Activated T-cell treated with anti-CD3 and anti-CD28 coated beads, Interleukin-2, amount 50 U/mL, for 72 hours (primary cell): ENCODE measurements around the gene RAB3C. TPM values are rescaled to one million over a fixed set of nuclear protein-coding genes. Genes with fewer than 3 reads are reported as not detected.

ENCODE experiments used
- ATAC-seq, 2 donors: fragments of 150-1000 bp; cut with Tn5 transposase; replicated peaks in 1 of 2; 2 replicates each; pipeline ENCODE4 v1.10.0; 2021; ENCODE audit warnings: moderate library complexity in 2 of 2, mild to moderate bottlenecking in 1 of 2
- DNase-seq, 2 donors: peaks; one replicate each; pipeline ENCODE4 v3.0.0; 2021 to 2022; ENCODE audit warnings: mixed read lengths in 1 of 2
- H3K27ac Mint-ChIP-seq: one replicate; pipeline ENCODE4 v1.8.0; 2022; ENCODE audit warnings: mild to moderate bottlenecking, moderate library complexity, mixed read lengths
- H3K27me3 Mint-ChIP-seq: one replicate; pipeline ENCODE4 v1.8.0; 2022; ENCODE audit warnings: low read depth, mixed read lengths
- H3K36me3 Mint-ChIP-seq, 2 donors: one replicate each; pipeline ENCODE4 v1.8.0; 2022; ENCODE audit warnings: mixed read lengths in 2 of 2, mild to moderate bottlenecking in 1 of 2; ENCODE audit not compliant: insufficient read depth in 2 of 2
- H3K4me1 Mint-ChIP-seq: one replicate; pipeline ENCODE4 v1.8.0; 2022; ENCODE audit warnings: low read depth, mixed read lengths
- H3K4me3 Mint-ChIP-seq, 2 donors: one replicate each; pipeline ENCODE4 v1.8.0; 2022; ENCODE audit warnings: mild to moderate bottlenecking in 2 of 2, mixed read lengths in 2 of 2, moderate library complexity in 2 of 2
- H3K9me3 Mint-ChIP-seq, 2 donors: one replicate each; pipeline ENCODE4 v1.8.0; 2022; ENCODE audit warnings: mixed read lengths in 2 of 2
- total RNA-seq, 2 donors: library from RNA; stranded (reverse); gene quantifications; one replicate each; pipeline ENCODE4 v1.2.3, GENCODE V29; 2022

The RAB3C gene
- total RNA-seq, 2 donors from 2014 or later: not detected

GRCh38 chr5:58902305-58902704, 319.4 kb downstream of the RAB3C start:
- Mint-ChIP-seq H3K4me1 (no peaks in the 10 kb centered on the region), H3K9me3 (peaks cover 0 to 2% of the 10 kb centered on the region in 2 donors), H3K27ac (no peak overlapping the region), H3K4me3 (no peak overlapping the region), H3K36me3 (no peaks in the 10 kb centered on the region), H3K27me3 (no peaks in the 10 kb centered on the region)
- no peak for ATAC-seq
- no peak for DNase-seq

DNA sequence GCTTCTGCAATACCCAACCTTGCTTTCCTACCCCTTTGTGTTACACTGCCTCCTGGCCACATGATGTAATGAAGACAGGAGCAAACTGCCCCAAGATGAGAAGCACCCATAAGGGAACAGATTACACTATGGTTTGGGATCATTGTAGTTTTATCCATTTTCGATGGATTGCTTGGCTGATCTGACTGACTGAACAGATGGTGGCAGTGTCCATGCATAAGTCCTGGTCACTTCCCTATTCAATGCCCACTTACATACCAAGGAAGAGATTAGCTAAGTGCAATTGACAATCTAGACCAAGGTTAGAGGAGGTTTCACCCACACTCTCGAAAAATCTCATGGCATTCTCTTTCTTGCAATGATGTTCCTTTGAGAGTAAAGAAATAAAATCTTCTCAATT, 319.9 kb downstream of the RAB3C start:
- no peak overlapping the region for H3K4me3 Mint-ChIP-seq
- DNase-seq (no peak), ATAC-seq (no peak)
- H3K4me1 Mint-ChIP-seq: no peaks in the 10 kb centered on the region
- H3K27me3 Mint-ChIP-seq: no peaks in the 10 kb centered on the region
- H3K36me3 Mint-ChIP-seq: no peaks in the 10 kb centered on the region
- peaks cover 0 to 2% of the 10 kb centered on the region in 2 donors for H3K9me3 Mint-ChIP-seq
- H3K27ac Mint-ChIP-seq: no peak overlapping the region

DNA sequence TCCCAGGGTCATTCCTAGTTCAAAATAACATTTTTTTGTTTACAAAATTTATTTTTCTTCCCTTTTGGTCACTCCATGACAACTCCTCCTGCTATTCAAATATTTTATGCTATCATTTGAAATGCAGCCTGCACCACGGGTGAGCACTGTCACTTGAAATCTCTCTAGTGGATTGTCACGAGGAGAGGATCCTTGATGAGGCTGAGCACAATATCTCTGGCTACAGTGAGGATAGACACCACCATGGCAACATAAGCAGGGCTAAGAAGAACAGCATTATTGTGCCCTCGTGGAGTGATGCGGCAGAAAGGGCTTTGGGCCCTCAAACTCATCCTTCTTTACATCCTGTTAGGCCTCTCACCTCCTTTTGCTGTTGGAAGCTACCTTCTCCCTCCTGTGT, 321.9 kb downstream of the RAB3C start:
- H3K27ac Mint-ChIP-seq: no peak overlapping the region
- no peaks in the 10 kb centered on the region for H3K4me1 Mint-ChIP-seq
- H3K27me3 Mint-ChIP-seq: no peaks in the 10 kb centered on the region
- no peak for ATAC-seq
- H3K4me3 Mint-ChIP-seq: no peak overlapping the region
- DNase-seq: no peak
- no peaks in the 10 kb centered on the region for H3K36me3 Mint-ChIP-seq
- H3K9me3 Mint-ChIP-seq: peaks cover 0 to 4% of the 10 kb centered on the region in 2 donors

DNA sequence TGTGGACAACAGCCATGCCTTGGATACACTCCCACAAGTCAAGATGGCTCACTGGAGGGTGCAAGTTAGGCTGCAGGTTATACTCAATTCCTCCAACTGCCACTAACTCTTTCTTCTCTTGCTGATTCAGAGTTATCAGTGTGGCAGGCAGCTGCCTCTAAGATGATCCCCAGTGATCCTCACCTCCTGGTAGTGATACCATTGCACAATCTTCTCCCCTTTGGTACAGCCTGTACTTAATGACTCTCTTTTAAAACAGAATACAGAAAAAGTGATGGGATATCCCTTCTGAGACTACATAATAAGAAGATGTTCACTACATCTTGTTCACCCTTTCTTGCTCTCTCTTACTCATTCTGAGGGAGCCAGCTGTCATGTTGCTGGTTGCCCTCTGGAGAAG, 323.1 kb downstream of the RAB3C start:
- DNase-seq: no peak
- no peaks in the 10 kb centered on the region for H3K36me3 Mint-ChIP-seq
- no peak overlapping the region for H3K27ac Mint-ChIP-seq
- no peak for ATAC-seq
- H3K4me3 Mint-ChIP-seq: no peak overlapping the region
- no peaks in the 10 kb centered on the region for H3K27me3 Mint-ChIP-seq
- peaks cover 4% of the 10 kb centered on the region in 2 donors for H3K9me3 Mint-ChIP-seq
- H3K4me1 Mint-ChIP-seq: no peaks in the 10 kb centered on the region

Other genes starting within 250 kb of the RAB3C start
- 10 to 100 TPM in 1 of 2 donors, 1 to 10 TPM in 1; 8.3 to 12.8 TPM for gene PLK2, start 123.0 kb upstream of the RAB3C start, total RNA-seq
- not detected for gene GAPT, start 91.6 kb upstream of the RAB3C start, total RNA-seq